ENCODE data around the gene NANOS3.
A peak's percentile ranks its signal among the peaks of the same experiment; 100 is the strongest.
"Not testable (repeated sequence)": the region's sequence is repeated elsewhere in the genome, so short reads cannot be mapped to it uniquely, and the experiment has no call there.

Gene NANOS3

GRCh38 chr19:13843104-13843921 is 33.6 kb upstream of the NANOS3 start:
- DNase-seq: peak; percentile 76

- DNase-seq: no peak
Observed at GRCh38 chr19:13844130-13844631, 32.8 kb upstream of the NANOS3 start.

GRCh38 chr19:13846557-13847406 is 30.2 kb upstream of the NANOS3 start:
- peak; percentile 91 for DNase-seq

- DNase-seq: peak; percentile 95
Observed at GRCh38 chr19:13847407-13848339, 29.3 kb upstream of the NANOS3 start.

GRCh38 chr19:13848340-13848677 is 28.6 kb upstream of the NANOS3 start:
- no peak for DNase-seq

GRCh38 chr19:13848798-13849676 is 27.9 kb upstream of the NANOS3 start:
- DNase-seq: no peak

- DNase-seq: peak; percentile 83
Observed at GRCh38 chr19:13849991-13850909, 26.7 kb upstream of the NANOS3 start.

GRCh38 chr19:13850910-13851733 is 25.8 kb upstream of the NANOS3 start:
- peak; percentile 96 for DNase-seq

- not testable (repeated sequence) for DNase-seq
Observed at GRCh38 chr19:13851734-13852114, 25.2 kb upstream of the NANOS3 start.

- DNase-seq: not testable (repeated sequence)
Observed at GRCh38 chr19:13852171-13852707, 24.7 kb upstream of the NANOS3 start.

GRCh38 chr19:13856497-13856896 is 20.4 kb upstream of the NANOS3 start:
- no peak for DNase-seq

GRCh38 chr19:13859361-13859880 is 17.5 kb upstream of the NANOS3 start:
- DNase-seq: peak; percentile 62

- DNase-seq: no peak
Observed at GRCh38 chr19:13860679-13861391, 16.1 kb upstream of the NANOS3 start.

GRCh38 chr19:13861392-13861713 is 15.6 kb upstream of the NANOS3 start:
- no peak for DNase-seq

GRCh38 chr19:13861714-13862531 is 15.0 kb upstream of the NANOS3 start:
- peak; percentile 95 for DNase-seq

GRCh38 chr19:13864046-13864666 is 12.8 kb upstream of the NANOS3 start:
- no peak for DNase-seq
